C4-2B (cell line): Measurements from ENCODE around the gene AGPAT4.

Experiments
- H3K27ac ChIP-seq: fragments of 450-650 bp; 2 replicates; pipeline ENCODE4 v1.5.1; 2017
- CTCF ChIP-seq: fragments of 450-650 bp; conservative IDR thresholded peaks from 2 replicates; pipeline ENCODE4 v1.5.1; 2017; ENCODE audit warnings: mild to moderate bottlenecking
- ZFX ChIP-seq: fragments of 450-650 bp; IDR thresholded peaks from 2 replicates; pipeline ENCODE4 v1.6.1; 2017

AGPAT4 gene

GRCh38 chr6:161268531-161269210 is 5.2 kb downstream of the AGPAT4 start:
- H3K27ac ChIP-seq: no peak overlapping the region
- TF ChIP-seq ZFX: no peak
- no peak for TF ChIP-seq CTCF

- H3K27ac ChIP-seq: no peak overlapping the region
- TF ChIP-seq CTCF: no peak
- TF ChIP-seq ZFX: no peak
Measured at GRCh38 chr6:161266513-161267230, 7.2 kb downstream of the AGPAT4 start.

GRCh38 chr6:161265975-161266374 is 7.9 kb downstream of the AGPAT4 start:
- H3K27ac ChIP-seq: no peak overlapping the region
- TF ChIP-seq ZFX (no peak), CTCF (no peak)

- no peak overlapping the region for H3K27ac ChIP-seq
- TF ChIP-seq ZFX (no peak), CTCF (no peak)
Measured at GRCh38 chr6:161265554-161265953, 8.3 kb downstream of the AGPAT4 start.

- TF ChIP-seq CTCF (no peak), ZFX (no peak)
- H3K27ac ChIP-seq: no peak overlapping the region
Measured at GRCh38 chr6:161264181-161264580, 9.7 kb downstream of the AGPAT4 start.

- no peak overlapping the region for H3K27ac ChIP-seq
- no peak for TF ChIP-seq CTCF
- no peak for TF ChIP-seq ZFX
Measured at GRCh38 chr6:161261816-161262215, 12.0 kb downstream of the AGPAT4 start.

- TF ChIP-seq CTCF: no peak
- TF ChIP-seq ZFX: no peak
- H3K27ac ChIP-seq: no peak overlapping the region
Measured at GRCh38 chr6:161261325-161261724, 12.5 kb downstream of the AGPAT4 start.
